IPS DF 6.9 (cell line): Measurements from ENCODE around the gene RGS7.
A peak's percentile ranks its signal among the peaks of the same experiment; 100 is the strongest.

Experiments used
- DNase-seq: peaks from one replicate; pipeline ENCODE4 v3.0.0-alpha.2; 2013; ENCODE audit warnings: low read depth, low spot score
- H3K27ac ChIP-seq: one replicate; pipeline ENCODE4 v1.5.1; 2013; ENCODE audit warnings: low read length, control low read depth
- H3K27me3 ChIP-seq: 2 replicates; pipeline ENCODE4 v1.6.1; 2013; ENCODE audit warnings: mild to moderate bottlenecking, low read length; ENCODE audit not compliant: control insufficient read depth, insufficient read depth
- H3K36me3 ChIP-seq: 2 replicates; pipeline ENCODE4 v1.6.1; 2013; ENCODE audit warnings: low read length; ENCODE audit not compliant: control insufficient read depth, insufficient read depth
- H3K4me1 ChIP-seq: 2 replicates; pipeline ENCODE4 v1.6.1; 2013; ENCODE audit warnings: low read length; ENCODE audit not compliant: control insufficient read depth, insufficient read depth
- H3K4me3 ChIP-seq: 2 replicates; pipeline ENCODE4 v1.5.1; 2013; ENCODE audit warnings: mild to moderate bottlenecking, low read length
- H3K9me3 ChIP-seq: 2 replicates; pipeline ENCODE4 v1.6.1; 2013; ENCODE audit warnings: low read length, inconsistent platforms; ENCODE audit not compliant: control insufficient read depth, insufficient read depth
- WGBS: extraction: QIAGEN DNeasy Blood & Tissue Kit; methylation state at CpG from one replicate; pipeline ENCODE4 v1.1.7; 2013; ENCODE audit warnings: mixed read lengths, missing lambda C conversion rate; ENCODE audit not compliant: insufficient read length, insufficient coverage; 5-methylcytosine and 5-hydroxymethylcytosine counted together

RGS7 gene

DNA sequence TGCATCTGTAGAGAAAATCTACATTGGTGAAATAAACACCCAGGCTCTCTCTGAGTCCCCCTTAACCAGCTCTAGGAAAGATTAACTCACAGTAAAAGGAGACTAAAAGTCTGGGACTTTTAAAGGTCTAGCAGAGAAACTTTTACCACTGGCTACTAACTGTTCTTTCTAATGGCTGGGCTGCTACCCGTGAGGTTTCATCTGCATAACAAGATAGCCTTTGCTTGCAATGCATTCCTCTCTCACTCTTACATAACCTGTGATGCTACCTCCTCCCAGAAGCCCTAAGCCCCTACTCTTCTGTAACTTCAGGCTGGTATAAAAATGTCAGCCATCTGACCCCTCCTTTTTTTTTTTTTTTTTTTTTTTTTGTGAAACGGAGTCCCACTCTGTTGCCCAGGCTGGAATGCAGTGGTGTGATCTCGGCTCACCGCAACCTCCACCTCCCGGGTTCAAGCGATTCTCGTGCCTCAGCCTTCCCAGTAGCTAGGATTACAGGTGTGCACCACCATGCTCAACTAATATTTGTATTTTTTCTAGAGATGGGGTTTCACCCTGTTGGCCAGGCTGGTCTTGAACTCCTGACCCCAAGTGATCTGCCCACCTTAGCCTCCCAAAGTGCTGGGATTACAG is 344.2 kb downstream of the RGS7 start:
- WGBS: no CpG with 5 or more reads among the region's 7 CpGs
- Histone ChIP-seq H3K4me1 (peaks cover 5% of the 10 kb centered on the region; the same call in 1 of the 2 replicates), H3K4me3 (no peak overlapping the region), H3K27ac (peak overlapping the region; percentile 90), H3K36me3 (no peaks in the 10 kb centered on the region), H3K9me3 (no peaks in the 10 kb centered on the region), H3K27me3 (no peaks in the 10 kb centered on the region)
- DNase-seq: peak; percentile 66

DNA sequence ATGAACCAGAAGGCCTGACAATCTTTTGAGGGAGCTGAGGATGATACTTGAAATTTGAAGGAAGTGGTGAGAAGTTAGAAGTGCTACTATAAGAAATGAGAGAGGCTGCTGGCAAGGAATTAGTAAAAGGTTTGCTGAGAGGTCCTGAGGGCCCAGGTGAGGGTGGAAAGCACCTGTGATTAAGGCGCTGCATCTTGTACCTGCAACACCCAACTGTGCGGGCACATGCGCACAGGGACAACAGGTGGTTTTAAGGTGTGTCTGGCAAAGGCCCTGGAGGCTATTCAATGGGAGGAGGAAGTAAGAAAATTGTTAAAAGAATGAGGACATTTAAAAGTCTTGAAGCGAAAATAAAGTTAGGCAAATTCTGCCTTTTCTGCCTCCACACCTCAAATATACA is 349.3 kb downstream of the RGS7 start:
- H3K27ac ChIP-seq: no peak overlapping the region
- WGBS: no CpG with 5 or more reads among the region's 4 CpGs
- H3K36me3 ChIP-seq: no peaks in the 10 kb centered on the region
- H3K9me3 ChIP-seq: no peaks in the 10 kb centered on the region
- no peak overlapping the region for H3K4me3 ChIP-seq
- peaks cover 6% of the 10 kb centered on the region for H3K4me1 ChIP-seq
- DNase-seq: no peak
- no peaks in the 10 kb centered on the region for H3K27me3 ChIP-seq

DNA sequence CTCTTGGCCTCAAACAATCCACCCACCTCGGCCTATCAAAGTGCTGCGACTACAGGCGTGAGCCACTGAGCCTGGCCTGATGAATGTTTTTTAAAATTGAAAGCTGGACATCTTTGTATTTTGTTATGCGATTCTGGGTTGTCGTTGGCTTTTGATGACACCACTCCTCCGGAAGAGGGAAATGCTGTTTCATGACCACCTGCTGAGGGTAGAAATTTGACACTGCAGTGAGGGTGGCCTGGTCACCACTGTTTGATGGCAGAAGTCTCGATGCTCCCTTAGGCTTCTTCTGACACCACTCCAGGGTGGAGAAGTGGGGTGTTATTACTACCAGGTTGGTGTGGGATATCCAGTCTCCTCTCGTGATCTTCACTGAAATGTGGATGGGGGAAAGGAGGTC is 357.2 kb downstream of the RGS7 start:
- Histone ChIP-seq H3K4me1 (0 out of 2 replicates have a peak, but pooled peaks cover 1% of the 10 kb centered on the region), H3K9me3 (no peaks in the 10 kb centered on the region), H3K27me3 (no peaks in the 10 kb centered on the region), H3K27ac (no peak overlapping the region), H3K4me3 (no peak overlapping the region), H3K36me3 (no peaks in the 10 kb centered on the region)
- no CpG with 5 or more reads among the region's 8 CpGs for WGBS
- DNase-seq: no peak

DNA sequence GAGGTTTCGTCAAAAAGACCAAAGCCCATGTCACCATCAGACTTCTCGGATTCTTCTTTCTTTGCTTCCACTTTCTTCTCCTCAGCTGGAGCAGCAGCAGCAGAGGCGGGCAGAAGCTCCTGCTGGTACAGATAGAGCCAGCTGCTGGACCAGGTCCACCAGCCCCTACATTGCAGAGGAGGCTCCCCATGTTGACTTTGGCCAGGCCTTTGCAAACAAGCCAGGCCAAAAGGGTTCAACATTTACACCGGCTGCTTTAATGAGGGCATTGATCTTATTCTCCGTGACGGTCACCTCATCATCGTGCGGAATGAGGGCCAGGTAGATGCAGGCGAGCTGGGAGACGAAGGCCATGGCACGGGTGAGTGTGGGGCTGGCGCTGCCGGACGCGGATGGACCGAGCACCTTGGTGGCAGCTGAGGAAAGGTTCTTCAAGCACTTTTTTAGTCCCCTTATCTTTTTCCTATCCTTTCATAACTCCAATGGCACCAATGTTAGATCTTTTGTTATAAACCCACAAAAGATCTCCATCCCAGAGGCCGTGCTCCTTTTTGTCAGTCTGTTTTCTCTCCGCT is 358.5 kb downstream of the RGS7 start:
- Histone ChIP-seq H3K4me3 (no peak overlapping the region), H3K9me3 (no peaks in the 10 kb centered on the region), H3K4me1 (0 out of 2 replicates have a peak, but pooled peaks cover 1% of the 10 kb centered on the region), H3K27ac (no peak overlapping the region), H3K27me3 (no peaks in the 10 kb centered on the region), H3K36me3 (no peaks in the 10 kb centered on the region)
- no CpG with 5 or more reads among the region's 18 CpGs for WGBS
- no peak for DNase-seq

DNA sequence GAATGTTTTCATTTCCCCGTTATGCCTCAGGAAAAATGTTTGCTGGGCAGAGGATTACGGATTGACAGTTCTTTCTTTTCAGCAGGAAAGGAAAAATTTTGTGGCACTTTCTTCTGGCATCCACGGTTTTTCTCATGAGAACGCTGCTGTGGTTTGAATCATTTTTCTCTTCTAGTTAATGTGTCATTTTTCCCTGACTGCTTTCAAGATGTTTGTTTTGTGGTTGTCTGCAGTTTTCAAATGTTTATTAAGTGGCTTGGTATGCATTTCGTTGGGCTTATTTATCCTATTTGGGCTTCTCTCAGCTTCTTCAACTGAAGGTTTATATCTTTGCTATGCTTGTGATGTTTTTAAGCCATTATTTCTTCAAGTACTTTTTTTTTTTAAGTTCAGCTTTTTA is 359.0 kb downstream of the RGS7 start:
- no CpG with 5 or more reads among the region's 5 CpGs for WGBS
- Histone ChIP-seq H3K27me3 (no peaks in the 10 kb centered on the region), H3K27ac (no peak overlapping the region), H3K36me3 (no peaks in the 10 kb centered on the region), H3K9me3 (no peaks in the 10 kb centered on the region), H3K4me3 (no peak overlapping the region), H3K4me1 (0 out of 2 replicates have a peak, but pooled peaks cover 1% of the 10 kb centered on the region)
- no peak for DNase-seq

DNA sequence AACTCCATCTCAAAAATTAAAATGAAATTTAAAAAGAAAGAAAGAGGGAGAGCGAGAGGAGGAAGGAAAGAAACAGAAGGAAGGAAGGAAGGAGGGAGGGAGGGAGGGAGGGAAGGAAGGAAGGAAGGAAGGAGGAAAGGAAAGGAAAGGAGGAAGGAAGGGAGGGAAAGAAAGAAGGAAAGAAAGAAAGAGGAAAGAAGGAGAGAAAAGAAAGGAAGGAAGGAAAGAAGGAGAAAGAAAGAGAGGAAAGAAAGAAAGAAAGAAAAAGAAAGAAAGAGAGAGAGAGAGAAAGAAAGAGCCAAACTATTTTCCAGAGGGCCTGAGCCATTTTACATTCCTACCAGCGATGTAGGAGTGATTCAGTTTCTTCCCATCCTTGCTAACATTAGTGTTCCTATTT is 364.0 kb downstream of the RGS7 start:
- DNase-seq: no peak
- Histone ChIP-seq H3K9me3 (no peaks in the 10 kb centered on the region), H3K36me3 (no peaks in the 10 kb centered on the region), H3K27ac (no peak overlapping the region), H3K27me3 (no peaks in the 10 kb centered on the region), H3K4me3 (no peak overlapping the region), H3K4me1 (no peaks in the 10 kb centered on the region)
- 100% methylated on average over 1 of the region's 2 CpGs for WGBS

DNA sequence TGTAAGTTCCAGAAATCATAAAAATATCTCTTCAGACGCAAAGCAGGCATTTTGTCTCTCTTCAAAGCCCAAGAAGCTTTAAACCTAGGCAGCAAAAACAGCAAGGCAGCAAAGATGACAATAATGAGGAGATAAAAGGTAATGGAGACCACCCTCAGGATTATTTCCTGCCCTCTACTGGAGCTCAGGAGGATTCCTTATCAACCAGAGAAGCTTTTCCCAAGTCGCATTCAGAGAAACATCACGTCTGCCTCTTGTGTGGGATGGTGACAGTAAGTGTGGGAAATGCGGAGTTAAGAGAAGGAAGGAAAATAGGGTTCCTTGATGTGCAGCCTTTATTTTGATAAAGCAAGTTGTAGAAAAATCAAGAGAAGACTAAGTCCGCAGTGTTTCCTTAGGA is 365.8 kb downstream of the RGS7 start:
- Histone ChIP-seq H3K27ac (no peak overlapping the region), H3K27me3 (no peaks in the 10 kb centered on the region), H3K9me3 (no peaks in the 10 kb centered on the region), H3K4me3 (no peak overlapping the region), H3K4me1 (no peaks in the 10 kb centered on the region), H3K36me3 (no peaks in the 10 kb centered on the region)
- DNase-seq: no peak
- no CpG with 5 or more reads among the region's 5 CpGs for WGBS

DNA sequence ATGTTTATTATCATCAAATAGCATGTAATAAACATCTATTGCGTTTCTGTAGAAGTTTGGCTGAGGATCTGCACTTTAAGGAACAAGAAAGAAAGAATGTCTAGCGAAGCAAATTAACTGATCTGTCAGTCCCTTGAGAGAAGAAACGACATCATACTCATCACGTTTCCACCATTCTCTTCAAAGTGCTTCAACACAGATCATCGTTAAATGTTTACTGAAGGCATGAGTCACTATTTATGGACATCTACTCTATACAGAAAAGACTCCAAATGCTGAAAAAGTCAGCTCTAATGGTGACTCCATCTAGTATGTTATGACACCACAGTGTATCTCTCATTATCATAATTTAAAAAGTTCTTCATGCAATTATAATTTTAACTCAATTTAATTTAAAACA is 369.1 kb downstream of the RGS7 start:
- Histone ChIP-seq H3K27me3 (no peaks in the 10 kb centered on the region), H3K9me3 (no peaks in the 10 kb centered on the region), H3K4me3 (no peak overlapping the region), H3K4me1 (no peaks in the 10 kb centered on the region), H3K36me3 (no peaks in the 10 kb centered on the region), H3K27ac (no peak overlapping the region)
- WGBS: no CpG with 5 or more reads among the region's 5 CpGs
- DNase-seq: no peak

DNA sequence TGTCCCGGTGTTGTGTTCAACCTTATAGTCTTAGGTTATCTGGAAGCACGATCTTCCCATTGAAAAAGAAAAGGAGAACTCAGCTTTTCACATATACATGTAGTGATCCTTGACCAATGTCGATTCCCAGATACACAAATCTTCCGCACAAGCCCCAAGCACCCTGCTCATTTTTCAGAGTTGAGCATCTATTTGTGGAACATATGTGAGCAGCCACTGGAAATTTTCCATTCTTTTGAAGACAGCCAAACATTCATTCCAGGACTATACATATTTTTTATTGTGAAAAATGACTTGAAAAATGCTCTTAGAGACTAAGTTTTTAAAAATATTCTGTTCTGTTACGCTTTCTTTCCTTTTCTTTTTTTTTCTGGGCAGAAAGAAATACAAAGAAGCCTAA is 371.9 kb downstream of the RGS7 start:
- H3K4me3 ChIP-seq: no peak overlapping the region
- H3K4me1 ChIP-seq: no peaks in the 10 kb centered on the region
- H3K36me3 ChIP-seq: no peaks in the 10 kb centered on the region
- H3K9me3 ChIP-seq: no peaks in the 10 kb centered on the region
- H3K27ac ChIP-seq: no peak overlapping the region
- H3K27me3 ChIP-seq: no peaks in the 10 kb centered on the region
- no peak for DNase-seq
- no CpG with 5 or more reads among the region's 5 CpGs for WGBS

DNA sequence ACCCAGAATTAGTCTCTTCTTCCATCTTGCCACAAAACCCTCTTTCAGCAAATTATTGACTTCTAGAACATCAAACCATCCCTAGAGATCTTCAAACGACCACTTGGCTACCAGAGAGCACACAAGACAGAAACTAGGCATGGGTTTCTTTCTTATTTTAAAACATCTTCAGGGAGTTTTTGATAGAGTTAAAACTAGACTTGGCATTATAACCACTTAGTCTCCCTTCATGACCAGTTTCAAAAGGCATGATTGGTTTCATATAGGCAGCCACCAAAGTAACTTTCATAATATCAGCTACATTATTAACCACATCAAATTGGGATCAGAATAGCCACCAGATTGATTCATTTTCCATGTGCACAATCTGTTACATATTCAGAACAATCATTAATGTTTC is 376.7 kb downstream of the RGS7 start:
- H3K9me3 ChIP-seq: no peaks in the 10 kb centered on the region
- H3K27me3 ChIP-seq: no peaks in the 10 kb centered on the region
- H3K4me1 ChIP-seq: no peaks in the 10 kb centered on the region
- WGBS: no CpG with 5 or more reads among the region's 1 CpG
- H3K36me3 ChIP-seq: no peaks in the 10 kb centered on the region
- H3K4me3 ChIP-seq: no peak overlapping the region
- no peak overlapping the region for H3K27ac ChIP-seq
- DNase-seq: no peak

DNA sequence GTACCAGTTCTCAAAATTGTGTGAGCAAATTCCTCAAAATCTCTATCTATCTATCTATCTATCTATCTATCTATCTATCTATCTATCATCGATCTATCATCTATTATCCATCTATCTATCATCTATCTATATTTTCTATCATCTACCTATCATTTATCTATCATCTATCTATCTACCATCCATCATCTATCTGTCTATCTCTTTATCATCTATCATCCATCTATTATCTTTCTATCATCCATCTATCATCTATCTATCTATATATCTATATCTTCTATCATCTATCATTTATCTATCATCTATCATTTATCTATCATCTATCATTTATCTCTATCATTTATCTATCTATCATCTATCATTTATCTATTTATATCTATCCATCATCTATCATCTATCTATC is 380.3 kb downstream of the RGS7 start:
- H3K4me3 ChIP-seq: no peak overlapping the region
- no peak for DNase-seq
- H3K36me3 ChIP-seq: no peaks in the 10 kb centered on the region
- no peaks in the 10 kb centered on the region for H3K4me1 ChIP-seq
- no peaks in the 10 kb centered on the region for H3K27me3 ChIP-seq
- H3K9me3 ChIP-seq: no peaks in the 10 kb centered on the region
- no peak overlapping the region for H3K27ac ChIP-seq
- whole genome bisulfite sequencing: 100% methylated on average over 1 of the region's 1 CpG
